ENCODE results near the gene PSMA4. TPM values are rescaled to one million over a fixed set of nuclear protein-coding genes. Genes with fewer than 3 reads are reported as not detected.

The PSMA4 gene
- total RNA-seq, 1 donor: 291 TPM

- no peak overlapping the region for H3K4me3 ChIP-seq (ENCODE audit: low read depth, low read length)
- DNase-seq (ENCODE audit: low read depth): no peak
- TF ChIP-seq CTCF (IDR thresholded peaks at IDR 0.05; ENCODE audit: insufficient read depth, low read depth, low read length): no peak
Measured at GRCh38 chr15:78574944-78575343, 34.7 kb downstream of the PSMA4 start.

- TF ChIP-seq CTCF (IDR thresholded peaks at IDR 0.05; ENCODE audit: insufficient read depth, low read depth, low read length): no peak
- no peak for DNase-seq (ENCODE audit: low read depth)
- H3K4me3 ChIP-seq (ENCODE audit: low read depth, low read length): no peak overlapping the region
Measured at GRCh38 chr15:78597583-78597982, 57.3 kb downstream of the PSMA4 start.

GRCh38 chr15:78598348-78598747 is 58.1 kb downstream of the PSMA4 start:
- no peak for DNase-seq (ENCODE audit: low read depth)
- no peak overlapping the region for H3K4me3 ChIP-seq (ENCODE audit: low read depth, low read length)
- TF ChIP-seq CTCF (IDR thresholded peaks at IDR 0.05; ENCODE audit: insufficient read depth, low read depth, low read length): no peak

GRCh38 chr15:78599189-78599588 is 58.9 kb downstream of the PSMA4 start:
- no peak for TF ChIP-seq CTCF (IDR thresholded peaks at IDR 0.05; ENCODE audit: insufficient read depth, low read depth, low read length)
- H3K4me3 ChIP-seq (ENCODE audit: low read depth, low read length): no peak overlapping the region
- no peak for DNase-seq (ENCODE audit: low read depth)

Small RNAs within 50 kb of the gene (small RNA-seq; reads per million reads assigned to genes)
- gene AC067863.2: not detected

Other genes with a start within 250 kb of the PSMA4 start
- gene SKIC8, start 240.8 kb upstream of the PSMA4 start, total RNA-seq: 59.6 and 72.1 TPM in 2 replicates
- not detected in 2 replicates for gene CRABP1, start 200.1 kb upstream of the PSMA4 start, total RNA-seq
- 38.9 and 39.0 TPM in 2 replicates for gene IREB2, start 102.2 kb upstream of the PSMA4 start, total RNA-seq
- 1.7 and 2.3 TPM in 2 replicates for gene HYKK, start 32.9 kb upstream of the PSMA4 start, total RNA-seq
- gene CHRNA5, start 25.1 kb downstream of the PSMA4 start, total RNA-seq: 0.64 and 2.2 TPM in 2 replicates
- gene CHRNA3, start 80.6 kb downstream of the PSMA4 start, total RNA-seq: under 0.01 TPM in 1 of 2 replicates, not detected in the other
- not detected in 2 replicates for gene CHRNB4, start 100.8 kb downstream of the PSMA4 start, total RNA-seq

All from fibroblast of villous mesenchyme (primary cell).